A673 (cell line): ENCODE data around the gene RABGEF1. TPM values are rescaled to one million over a fixed set of nuclear protein-coding genes. Genes with fewer than 3 reads are reported as not detected.

Source experiments
- BruUV-seq: library from RNA; stranded (reverse); fragments of 400-500 nt; replicated peaks from 2 replicates; lab custom pipeline; 2021; lab: Mats Ljungman, UMichigan
- CTCF ChIA-PET: fragments of 300-600 bp; sonication (Branson Sonifier 250); formaldehyde crosslinking; loops from one replicate; lab custom pipeline; 2022; ENCODE audit warnings: antibody characterized with exemption; lab: Charles Lee
- POLR2A ChIA-PET: fragments of 300-600 bp; sonication (Branson Sonifier 250); formaldehyde crosslinking; loops from one replicate; lab custom pipeline; 2022; ENCODE audit warnings: antibody characterized with exemption; ENCODE audit not compliant: low non-redundant PET; lab: Charles Lee
- DNase-seq: peaks from one replicate; pipeline ENCODE4 v3.0.0-alpha.2; 2015; ENCODE audit warnings: low spot score
- H3K27ac ChIP-seq: fragments of 200-600 bp; sonication (generic); 2 replicates; pipeline ENCODE4 v1.5.1; 2016; ENCODE audit warnings: mixed run types, low read depth, mild to moderate bottlenecking, mixed read lengths, antibody characterized with exemption, low read length; ENCODE audit not compliant: poor library complexity, severe bottlenecking
- H3K27me3 ChIP-seq: fragments of 200-600 bp; sonication (generic); replicated peaks from 2 replicates; pipeline ENCODE4 v1.6.1; 2017; ENCODE audit warnings: mixed run types, low read depth, mild to moderate bottlenecking, mixed read lengths, antibody characterized with exemption, low read length; ENCODE audit not compliant: insufficient read depth, poor library complexity
- H3K36me3 ChIP-seq: fragments of 200-600 bp; sonication (generic); 2 replicates; pipeline ENCODE4 v1.6.1; 2016; ENCODE audit warnings: mixed run types, mild to moderate bottlenecking, mixed read lengths, antibody characterized with exemption, low read length; ENCODE audit not compliant: insufficient read depth, poor library complexity, severe bottlenecking
- H3K4me1 ChIP-seq: fragments of 200-600 bp; sonication (generic); 2 replicates; pipeline ENCODE4 v1.6.1; 2017; ENCODE audit warnings: mixed run types, mild to moderate bottlenecking, mixed read lengths, antibody characterized with exemption, low read length; ENCODE audit not compliant: insufficient read depth, poor library complexity, severe bottlenecking
- H3K4me3 ChIP-seq: fragments of 200-600 bp; sonication (generic); 2 replicates; pipeline ENCODE4 v1.5.1; 2016; ENCODE audit warnings: low read depth, mixed run types, mild to moderate bottlenecking, mixed read lengths, low read length; ENCODE audit not compliant: poor library complexity, severe bottlenecking
- H3K9me3 ChIP-seq: fragments of 200-600 bp; sonication (generic); 2 replicates; pipeline ENCODE4 v1.6.1; 2016; ENCODE audit warnings: mixed run types, low read depth, mild to moderate bottlenecking, mixed read lengths, antibody characterized with exemption, low read length; ENCODE audit not compliant: poor library complexity, severe bottlenecking
- CTCF ChIP-seq: fragments of 300-800, 200-600 bp; sonication (generic); conservative IDR thresholded peaks from 2 replicates; pipeline ENCODE4 v1.5.1; 2017; ENCODE audit warnings: low read depth, mild to moderate bottlenecking, antibody characterized with exemption, low read length, moderate library complexity, mixed read lengths
- EZH2 ChIP-seq: fragments of 200-600 bp; sonication (generic); IDR thresholded peaks from 2 replicates; pipeline ENCODE4 v1.6.1; 2017; ENCODE audit warnings: borderline replicate concordance, low read depth, mild to moderate bottlenecking, mixed read lengths, antibody characterized with exemption, low read length; ENCODE audit not compliant: poor library complexity, severe bottlenecking
- intact Hi-C: fragments of 100-400 bp; cut with micrococcal nuclease; formaldehyde crosslinking; loops from one replicate; pipeline ENCODE4 v1.10.0; 2022; ENCODE audit not compliant: unreplicated experiment
- total RNA-seq: library from RNA; stranded (reverse); gene quantifications from 2 replicates; pipeline ENCODE4 v1.2.3, GENCODE V29; 2021

Gene RABGEF1
- total RNA-seq, 1 experiment from 2014 or later: 20.0 TPM

GRCh38 chr7:66747881-66748511 is 7.5 kb downstream of the RABGEF1 start:
- intact Hi-C loops: no loop called here
- Histone ChIP-seq H3K27ac (no peak overlapping the region), H3K36me3 (no peaks in the 10 kb centered on the region), H3K4me3 (no peak overlapping the region), H3K27me3 (no peaks in the 10 kb centered on the region), H3K9me3 (no peaks in the 10 kb centered on the region), H3K4me1 (no peaks in the 10 kb centered on the region)
- ChIA-PET POLR2A (no interaction called here), CTCF (no interaction called here)
- BruUV-seq: no TSS peak
- DNase-seq: no peak
- TF ChIP-seq CTCF (no peak), EZH2 (no peak)

- Histone ChIP-seq H3K4me3 (no peak overlapping the region), H3K27me3 (no peaks in the 10 kb centered on the region), H3K36me3 (no peaks in the 10 kb centered on the region), H3K27ac (no peak overlapping the region), H3K9me3 (no peaks in the 10 kb centered on the region), H3K4me1 (no peaks in the 10 kb centered on the region)
- no peak for DNase-seq
- ChIA-PET POLR2A (no interaction called here), CTCF (no interaction called here)
- TF ChIP-seq EZH2: no peak
- no peak for TF ChIP-seq CTCF
- no TSS peak for BruUV-seq
- intact Hi-C loops: no loop called here
Observed at GRCh38 chr7:66748791-66749190, 8.3 kb downstream of the RABGEF1 start.

GRCh38 chr7:66751945-66752344 is 11.4 kb downstream of the RABGEF1 start:
- no peak for DNase-seq
- H3K9me3 ChIP-seq: no peaks in the 10 kb centered on the region
- H3K27me3 ChIP-seq: no peaks in the 10 kb centered on the region
- H3K4me3 ChIP-seq: no peak overlapping the region
- H3K4me1 ChIP-seq: no peaks in the 10 kb centered on the region
- ChIA-PET POLR2A (no interaction called here), CTCF (no interaction called here)
- TF ChIP-seq CTCF (no peak), EZH2 (no peak)
- intact Hi-C loops: no loop called here
- no peaks in the 10 kb centered on the region for H3K36me3 ChIP-seq
- BruUV-seq: no TSS peak
- no peak overlapping the region for H3K27ac ChIP-seq
